Measurements from ENCODE around the gene LRCH3.
A peak's percentile ranks its signal among the peaks of the same experiment; 100 is the strongest.

LRCH3 gene

GRCh38 chr3:197810901-197811300 lies 19.8 kb downstream of the LRCH3 start:
- Histone ChIP-seq H3K9me3 (ENCODE audit: insufficient read depth, low read depth, low read length) (no peaks in the 10 kb centered on the region), H4K8ac (ENCODE audit: low read depth, low read length) (no peak overlapping the region), H2BK5ac (ENCODE audit: low read depth, low read length, poor library complexity) (no peak overlapping the region), H3K18ac (ENCODE audit: low read length) (no peak overlapping the region), H3K79me1 (ENCODE audit: low read length) (no peaks in the 10 kb centered on the region), H3K4ac (ENCODE audit: low read depth, low read length) (no peak overlapping the region), H3K27ac (ENCODE audit: low read depth, low read length) (no peak overlapping the region), H2BK12ac (ENCODE audit: low read length) (no peak overlapping the region), H3K27me3 (ENCODE audit: insufficient read depth, low read length) (no peaks in the 10 kb centered on the region), H4K91ac (ENCODE audit: low read depth, low read length) (no peak overlapping the region), H3K4me1 (ENCODE audit: control insufficient read depth in 1 of 2, insufficient read depth in 2 of 2, low read length in 2 of 2) (peaks cover 0 to 5% of the 10 kb centered on the region in 2 experiments), H4K12ac (ENCODE audit: low read depth, low read length) (no peak overlapping the region), H3K9ac (ENCODE audit: low read length) (no peak overlapping the region), H3K4me3 (ENCODE audit: low read depth, low read length) (no peak overlapping the region), H2BK120ac (ENCODE audit: insufficient read depth, low read length, poor library complexity) (no peak overlapping the region), H3K23ac (ENCODE audit: low read length) (no peak overlapping the region), H3K14ac (ENCODE audit: low read length) (no peak overlapping the region), H3K4me2 (ENCODE audit: low read length) (no peak overlapping the region), H2AFZ (ENCODE audit: insufficient read depth, low read length, poor library complexity) (no peak overlapping the region), H2AK5ac (ENCODE audit: low read length) (no peak overlapping the region), H3K79me2 (ENCODE audit: control insufficient read depth, insufficient read depth, low read length, poor library complexity) (peaks cover 1% of the 10 kb centered on the region), H3K36me3 (ENCODE audit: control insufficient read depth in 1 of 2, insufficient read depth in 2 of 2, low read length in 2 of 2) (peaks cover 0 to 1% of the 10 kb centered on the region in 2 experiments)
- DNase-seq, result peak in 1 of 2 donors; percentile 49
- 100% methylated on average over 1 of the region's 6 CpGs for WGBS (ENCODE audit: extremely low coverage, insufficient coverage, insufficient read length)

GRCh38 chr3:197811343-197811742 lies 20.3 kb downstream of the LRCH3 start:
- peaks cover 0 to 1% of the 10 kb centered on the region in 2 experiments for H3K36me3 ChIP-seq (ENCODE audit: control insufficient read depth in 1 of 2, insufficient read depth in 2 of 2, low read length in 2 of 2)
- no peak overlapping the region for H3K27ac ChIP-seq (ENCODE audit: low read depth, low read length)
- H3K27me3 ChIP-seq (ENCODE audit: insufficient read depth, low read length), result no peaks in the 10 kb centered on the region
- H2AFZ ChIP-seq (ENCODE audit: insufficient read depth, low read length, poor library complexity), result no peak overlapping the region
- no peak overlapping the region for H3K4me3 ChIP-seq (ENCODE audit: low read depth, low read length)
- no peak overlapping the region for H3K18ac ChIP-seq (ENCODE audit: low read length)
- no peak overlapping the region for H2AK5ac ChIP-seq (ENCODE audit: low read length)
- no CpG with 5 or more reads among the region's 3 CpGs for WGBS (ENCODE audit: extremely low coverage, insufficient coverage, insufficient read length)
- no peaks in the 10 kb centered on the region for H3K9me3 ChIP-seq (ENCODE audit: insufficient read depth, low read depth, low read length)
- H2BK5ac ChIP-seq (ENCODE audit: low read depth, low read length, poor library complexity), result no peak overlapping the region
- H3K4me1 ChIP-seq (ENCODE audit: control insufficient read depth in 1 of 2, insufficient read depth in 2 of 2, low read length in 2 of 2), result peaks cover 0 to 5% of the 10 kb centered on the region in 2 experiments
- H4K8ac ChIP-seq (ENCODE audit: low read depth, low read length), result no peak overlapping the region
- no peaks in the 10 kb centered on the region for H3K79me1 ChIP-seq (ENCODE audit: low read length)
- H2BK120ac ChIP-seq (ENCODE audit: insufficient read depth, low read length, poor library complexity), result no peak overlapping the region
- H3K4ac ChIP-seq (ENCODE audit: low read depth, low read length), result no peak overlapping the region
- H4K91ac ChIP-seq (ENCODE audit: low read depth, low read length), result no peak overlapping the region
- DNase-seq, result peak; percentile 93 to 98
- no peak overlapping the region for H3K23ac ChIP-seq (ENCODE audit: low read length)
- no peak overlapping the region for H3K9ac ChIP-seq (ENCODE audit: low read length)
- no peak overlapping the region for H4K12ac ChIP-seq (ENCODE audit: low read depth, low read length)
- no peak overlapping the region for H2BK12ac ChIP-seq (ENCODE audit: low read length)
- H3K79me2 ChIP-seq (ENCODE audit: control insufficient read depth, insufficient read depth, low read length, poor library complexity), result peaks cover 1% of the 10 kb centered on the region
- H3K14ac ChIP-seq (ENCODE audit: low read length), result no peak overlapping the region
- no peak overlapping the region for H3K4me2 ChIP-seq (ENCODE audit: low read length)

- Histone ChIP-seq H3K79me1 (ENCODE audit: low read length) (no peaks in the 10 kb centered on the region), H3K27ac (ENCODE audit: low read depth, low read length) (no peak overlapping the region), H4K12ac (ENCODE audit: low read depth, low read length) (no peak overlapping the region), H2BK12ac (ENCODE audit: low read length) (no peak overlapping the region), H3K18ac (ENCODE audit: low read length) (no peak overlapping the region), H3K9me3 (ENCODE audit: insufficient read depth, low read depth, low read length) (no peaks in the 10 kb centered on the region), H3K79me2 (ENCODE audit: control insufficient read depth, insufficient read depth, low read length, poor library complexity) (peaks cover 1% of the 10 kb centered on the region), H2BK120ac (ENCODE audit: insufficient read depth, low read length, poor library complexity) (no peak overlapping the region), H2AK5ac (ENCODE audit: low read length) (no peak overlapping the region), H3K4me3 (ENCODE audit: low read depth, low read length) (no peak overlapping the region), H4K91ac (ENCODE audit: low read depth, low read length) (no peak overlapping the region), H4K8ac (ENCODE audit: low read depth, low read length) (no peak overlapping the region), H2AFZ (ENCODE audit: insufficient read depth, low read length, poor library complexity) (no peak overlapping the region), H3K27me3 (ENCODE audit: insufficient read depth, low read length) (no peaks in the 10 kb centered on the region), H2BK5ac (ENCODE audit: low read depth, low read length, poor library complexity) (no peak overlapping the region), H3K4me1 (ENCODE audit: control insufficient read depth in 1 of 2, insufficient read depth in 2 of 2, low read length in 2 of 2) (peaks cover 0 to 2% of the 10 kb centered on the region in 2 experiments), H3K4me2 (ENCODE audit: low read length) (no peak overlapping the region), H3K36me3 (ENCODE audit: control insufficient read depth in 1 of 2, insufficient read depth in 2 of 2, low read length in 2 of 2) (no peaks in the 10 kb centered on the region), H3K9ac (ENCODE audit: low read length) (no peak overlapping the region), H3K23ac (ENCODE audit: low read length) (no peak overlapping the region), H3K14ac (ENCODE audit: low read length) (no peak overlapping the region), H3K4ac (ENCODE audit: low read depth, low read length) (no peak overlapping the region)
- no CpG with 5 or more reads among the region's 4 CpGs for WGBS (ENCODE audit: extremely low coverage, insufficient coverage, insufficient read length)
- DNase-seq, result no peak
Observed at GRCh38 chr3:197814372-197814771, 23.3 kb downstream of the LRCH3 start.

GRCh38 chr3:197820550-197821335 lies 29.7 kb downstream of the LRCH3 start:
- Histone ChIP-seq H3K4me3 (ENCODE audit: low read depth, low read length) (no peak overlapping the region), H3K79me2 (ENCODE audit: control insufficient read depth, insufficient read depth, low read length, poor library complexity) (no peaks in the 10 kb centered on the region), H3K4me2 (ENCODE audit: low read length) (no peak overlapping the region), H3K4me1 (ENCODE audit: control insufficient read depth in 1 of 2, insufficient read depth in 2 of 2, low read length in 2 of 2) (no peaks in the 10 kb centered on the region), H3K4ac (ENCODE audit: low read depth, low read length) (no peak overlapping the region), H2AK5ac (ENCODE audit: low read length) (no peak overlapping the region), H4K12ac (ENCODE audit: low read depth, low read length) (no peak overlapping the region), H4K91ac (ENCODE audit: low read depth, low read length) (no peak overlapping the region), H3K18ac (ENCODE audit: low read length) (no peak overlapping the region), H3K27ac (ENCODE audit: low read depth, low read length) (no peak overlapping the region), H3K23ac (ENCODE audit: low read length) (no peak overlapping the region), H2BK12ac (ENCODE audit: low read length) (no peak overlapping the region), H2BK5ac (ENCODE audit: low read depth, low read length, poor library complexity) (no peak overlapping the region), H3K27me3 (ENCODE audit: insufficient read depth, low read length) (no peaks in the 10 kb centered on the region), H3K79me1 (ENCODE audit: low read length) (no peaks in the 10 kb centered on the region), H2BK120ac (ENCODE audit: insufficient read depth, low read length, poor library complexity) (no peak overlapping the region), H3K14ac (ENCODE audit: low read length) (no peak overlapping the region), H4K8ac (ENCODE audit: low read depth, low read length) (no peak overlapping the region), H3K36me3 (ENCODE audit: control insufficient read depth in 1 of 2, insufficient read depth in 2 of 2, low read length in 2 of 2) (peaks cover 10 to 11% of the 10 kb centered on the region in 2 experiments), H3K9ac (ENCODE audit: low read length) (no peak overlapping the region), H2AFZ (ENCODE audit: insufficient read depth, low read length, poor library complexity) (no peak overlapping the region), H3K9me3 (ENCODE audit: insufficient read depth, low read depth, low read length) (no peaks in the 10 kb centered on the region)
- WGBS (ENCODE audit: extremely low coverage, insufficient coverage, insufficient read length), result no CpG with 5 or more reads among the region's 8 CpGs
- DNase-seq, result no peak

Data from trophoblast cell (in vitro differentiated cells and primary cell).